Colon (tissue), 2 donors: ENCODE results near the gene VSTM2B.

Experiments used
- FAIRE-seq: peaks from 2 replicates; lab custom pipeline; 2012; peaks lifted over from hg19 to GRCh38; lab: Jason Lieb, UNC
- donor health status: control.
- donor health status: control.

VSTM2B gene

GRCh38 chr19:29516358-29516725 is 9.5 kb upstream of the VSTM2B start:
- FAIRE-seq = no peak

GRCh38 chr19:29516821-29517395 is 8.9 kb upstream of the VSTM2B start:
- FAIRE-seq = no peak

- FAIRE-seq = no peak
These were observed 8.4 kb upstream of the VSTM2B start for GRCh38 chr19:29517412-29517811.

GRCh38 chr19:29517946-29518345 is 7.8 kb upstream of the VSTM2B start:
- FAIRE-seq = no peak

GRCh38 chr19:29519146-29519545 is 6.6 kb upstream of the VSTM2B start:
- FAIRE-seq = no peak

- FAIRE-seq = no peak
These were observed 5.9 kb upstream of the VSTM2B start for GRCh38 chr19:29519931-29520330.

GRCh38 chr19:29520390-29520789 is 5.4 kb upstream of the VSTM2B start:
- FAIRE-seq = no peak

- FAIRE-seq = no peak
These were observed 4.3 kb upstream of the VSTM2B start for GRCh38 chr19:29521291-29522075.

- FAIRE-seq = no peak
These were observed 2.2 kb upstream of the VSTM2B start for GRCh38 chr19:29523568-29523967.

- no peak for FAIRE-seq
These were observed 1.4 kb upstream of the VSTM2B start for GRCh38 chr19:29524201-29524911.

GRCh38 chr19:29524912-29525831 is 622 bp upstream of the VSTM2B start:
- no peak for FAIRE-seq

GRCh38 chr19:29526730-29527499 is 1.1 kb downstream of the VSTM2B start:
- FAIRE-seq = no peak

- FAIRE-seq = no peak
These were observed 1.9 kb downstream of the VSTM2B start for GRCh38 chr19:29527500-29528328.

- no peak for FAIRE-seq
These were observed 2.7 kb downstream of the VSTM2B start for GRCh38 chr19:29528350-29528945.

- FAIRE-seq = no peak
These were observed 3.3 kb downstream of the VSTM2B start for GRCh38 chr19:29528946-29529645.

- no peak for FAIRE-seq
These were observed 4.1 kb downstream of the VSTM2B start for GRCh38 chr19:29529646-29530539.

- FAIRE-seq = no peak
These were observed 5.0 kb downstream of the VSTM2B start for GRCh38 chr19:29530540-29531457.
